Thyroid gland (tissue), 4 donors: ENCODE data around the gene SRRT. TPM values are rescaled to one million over a fixed set of nuclear protein-coding genes. Genes with fewer than 3 reads are reported as not detected.
"Not testable (repeated sequence)": the region's sequence is repeated elsewhere in the genome, so short reads cannot be mapped to it uniquely, and the experiment has no call there.

Experiments used
- DNase-seq, 2 donors: peaks; one replicate each; pipeline ENCODE4 v3.0.0-alpha.2; 2019
- H3K27ac ChIP-seq, 3 donors: fragments of 200-600 bp; sonication (generic); 1 replicate in 2 of 3; 2 replicates in 1 of 3; pipeline ENCODE4 v1.5.1; 2016 to 2019; ENCODE audit warnings: mild to moderate bottlenecking in 1 of 3, moderate library complexity in 1 of 3
- H3K27me3 ChIP-seq: fragments of 200-600 bp; sonication (generic); one replicate; pipeline ENCODE4 v1.5.1; 2019
- H3K36me3 ChIP-seq, 2 donors: fragments of 200-600 bp; sonication (generic); one replicate each; pipeline ENCODE4 v1.5.1; 2016 to 2019
- H3K4me1 ChIP-seq, 2 donors: fragments of 200-600 bp; sonication (generic); one replicate each; pipeline ENCODE4 v1.5.1; 2017 to 2019
- H3K4me3 ChIP-seq, 3 donors: fragments of 200-600 bp; sonication (generic); replicated peaks in 1 of 3; 1 replicate in 2 of 3; 2 replicates in 1 of 3; pipeline ENCODE4 v1.5.1; 2016; ENCODE audit warnings: mild to moderate bottlenecking in 1 of 3
- H3K9me3 ChIP-seq: fragments of 200-600 bp; sonication (generic); one replicate; pipeline ENCODE4 v1.5.1; 2017
- POLR2A ChIP-seq, 2 donors: fragments of 450-650 bp; IDR thresholded peaks; one replicate each; pipeline ENCODE4 v1.6.1; 2017; ENCODE audit warnings: antibody characterized with exemption in 2 of 2, mild to moderate bottlenecking in 2 of 2, moderate library complexity in 1 of 2
- WGBS, 2 donors: methylation state at CpG; one replicate each; pipeline ENCODE4 v1.1.5; 2017; 5-methylcytosine and 5-hydroxymethylcytosine counted together
- intact Hi-C: fragments of 100-400 bp; cut with DNase I; formaldehyde crosslinking; loops from one replicate; pipeline ENCODE4 v1.15.1; 2023
- total RNA-seq, 4 donors: library from RNA; depleted of rRNA; stranded (reverse); fragments of >200 nt; gene quantifications; one replicate each; pipeline ENCODE4 v1.2.3, GENCODE V29; 2016
- TF ChIP-seq, protein P1 (sequence below), 6 experiments: fragments of 200-600 bp in 3 of 6; fragments of 450-650 bp in 3 of 6; sonication (generic) in 3 of 6; IDR thresholded peaks; one replicate each; pipeline ENCODE4 v1.5.1; 2016 to 2019; ENCODE audit warnings: antibody characterized with exemption in 6 of 6, mild to moderate bottlenecking in 2 of 6, inconsistent platforms in 1 of 6, moderate library complexity in 1 of 6

SRRT gene
- total RNA-seq, 4 donors from 2014 or later, result 62.5 to 109 (median 93.2) TPM

DNA sequence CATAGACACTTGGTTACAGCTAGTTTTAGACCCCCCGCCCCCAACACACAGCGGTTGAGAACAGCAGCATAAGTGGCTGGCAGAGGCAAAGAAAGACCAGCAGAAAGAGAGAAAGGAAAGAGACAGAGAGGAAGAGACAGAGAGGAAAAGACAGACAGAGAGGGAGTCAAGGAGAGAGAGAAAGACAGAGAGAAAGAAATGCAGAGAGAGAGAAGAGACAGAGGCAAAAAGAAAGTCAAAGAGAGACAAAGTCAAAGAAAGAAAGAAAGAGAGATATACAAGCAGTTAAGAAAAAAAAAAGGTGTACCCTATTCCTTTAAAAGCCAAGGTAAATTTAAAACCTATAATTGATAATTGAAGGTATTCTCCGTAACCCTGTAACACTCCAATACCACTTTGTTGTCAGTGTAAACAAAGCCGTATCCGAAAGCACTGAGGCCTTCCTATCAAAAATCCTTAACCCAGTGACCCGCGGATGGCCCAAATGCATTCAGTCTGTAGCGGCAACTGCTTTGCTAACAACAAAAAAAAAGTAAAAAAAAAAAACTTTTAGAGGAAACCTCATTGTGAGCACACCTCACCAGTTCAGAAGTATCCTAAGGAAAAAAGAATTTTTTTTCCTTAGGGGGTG lies 34.3 kb upstream of the SRRT start:
- intact Hi-C loops, result no loop called here
- Histone ChIP-seq H3K27me3 (no peaks in the 10 kb centered on the region), H3K27ac (no peak overlapping the region), H3K9me3 (no peaks in the 10 kb centered on the region), H3K4me3 (no peak overlapping the region), H3K4me1 (peaks cover 7 to 8% of the 10 kb centered on the region in 2 donors), H3K36me3 (no peaks in the 10 kb centered on the region)
- no peak for DNase-seq
- TF ChIP-seq, protein P1, sequence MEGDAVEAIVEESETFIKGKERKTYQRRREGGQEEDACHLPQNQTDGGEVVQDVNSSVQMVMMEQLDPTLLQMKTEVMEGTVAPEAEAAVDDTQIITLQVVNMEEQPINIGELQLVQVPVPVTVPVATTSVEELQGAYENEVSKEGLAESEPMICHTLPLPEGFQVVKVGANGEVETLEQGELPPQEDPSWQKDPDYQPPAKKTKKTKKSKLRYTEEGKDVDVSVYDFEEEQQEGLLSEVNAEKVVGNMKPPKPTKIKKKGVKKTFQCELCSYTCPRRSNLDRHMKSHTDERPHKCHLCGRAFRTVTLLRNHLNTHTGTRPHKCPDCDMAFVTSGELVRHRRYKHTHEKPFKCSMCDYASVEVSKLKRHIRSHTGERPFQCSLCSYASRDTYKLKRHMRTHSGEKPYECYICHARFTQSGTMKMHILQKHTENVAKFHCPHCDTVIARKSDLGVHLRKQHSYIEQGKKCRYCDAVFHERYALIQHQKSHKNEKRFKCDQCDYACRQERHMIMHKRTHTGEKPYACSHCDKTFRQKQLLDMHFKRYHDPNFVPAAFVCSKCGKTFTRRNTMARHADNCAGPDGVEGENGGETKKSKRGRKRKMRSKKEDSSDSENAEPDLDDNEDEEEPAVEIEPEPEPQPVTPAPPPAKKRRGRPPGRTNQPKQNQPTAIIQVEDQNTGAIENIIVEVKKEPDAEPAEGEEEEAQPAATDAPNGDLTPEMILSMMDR (IDR thresholded peaks at IDR 0.05), result no peak
- no peak for TF ChIP-seq POLR2A (IDR thresholded peaks at IDR 0.05)
- 56 to 57% methylated on average over 8 of the region's 8 CpGs for WGBS, 2 donors

GRCh38 chr7:100847360-100847759 lies 27.5 kb upstream of the SRRT start:
- no peaks in the 10 kb centered on the region for H3K27me3 ChIP-seq
- intact Hi-C loops, result no loop called here
- no peaks in the 10 kb centered on the region for H3K36me3 ChIP-seq
- no peak overlapping the region for H3K4me3 ChIP-seq
- no peak for DNase-seq
- H3K9me3 ChIP-seq, result no peaks in the 10 kb centered on the region
- no peak overlapping the region for H3K27ac ChIP-seq
- H3K4me1 ChIP-seq, result peaks cover 7% of the 10 kb centered on the region in 2 donors
- TF ChIP-seq POLR2A (IDR thresholded peaks at IDR 0.05), result no peak
- TF ChIP-seq, protein P1 (IDR thresholded peaks at IDR 0.05), result no peak
- WGBS, 2 donors, result 93 to 94% methylated on average over 4 of the region's 4 CpGs

DNA sequence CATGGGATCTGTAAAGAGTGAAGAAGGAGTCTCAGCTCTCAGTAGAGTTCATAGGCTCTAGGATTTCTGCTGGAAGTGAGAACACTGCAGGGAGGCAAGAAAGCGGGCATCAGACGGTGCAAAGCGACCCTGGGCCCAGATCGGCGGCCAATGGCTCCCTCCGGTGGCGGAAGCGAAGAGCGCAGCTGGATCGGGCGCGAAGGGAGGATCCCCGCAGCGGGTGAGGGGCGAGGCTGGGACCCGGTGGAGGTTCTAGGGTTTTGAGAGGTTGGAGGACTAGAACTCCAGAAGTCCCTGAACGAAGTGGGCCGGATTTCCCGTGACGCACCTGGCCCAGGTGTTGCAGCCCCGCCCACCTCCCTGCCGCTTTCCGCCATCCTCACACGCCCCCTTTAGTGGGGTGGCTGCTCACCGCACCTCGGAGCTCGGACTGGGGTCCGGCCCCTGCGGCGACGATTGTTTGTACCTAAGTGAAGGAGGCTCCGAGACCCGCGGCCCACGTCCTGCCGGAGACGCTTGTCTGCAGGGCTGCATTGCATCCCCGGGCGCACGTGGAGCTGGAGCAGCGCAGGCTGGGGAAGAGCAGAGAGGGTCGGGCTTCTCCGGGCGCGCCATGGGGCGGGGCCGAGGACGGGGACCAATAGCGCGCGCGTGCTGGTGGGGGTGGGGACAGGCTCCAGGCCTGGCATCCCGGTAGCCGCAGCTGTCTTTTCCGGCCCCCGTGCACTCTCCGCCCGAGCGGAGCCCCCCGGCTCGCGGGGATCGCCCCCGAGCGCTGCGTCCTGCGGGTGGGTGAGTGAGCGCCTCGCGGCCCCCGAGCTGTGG lies 22.6 kb upstream of the SRRT start, which contains the start of gene SLC12A9:
SLC12A9 (plus strand) TSS at position 666 of the 825 bp plus-strand sequence. CDS start 1,485 bp downstream, outside the sequence.
- Histone ChIP-seq H3K27ac (peak within 1 kb of the TSS in 1 of 3 donors; percentile 50), H3K27me3 (no peaks in the 10 kb centered on the region), H3K4me1 (peaks cover 7 to 16% of the 10 kb centered on the region in 2 donors), H3K4me3 (peak within 1 kb of the TSS; percentile 47 to 94 (median 71)), H3K36me3 (no peaks in the 10 kb centered on the region), H3K9me3 (no peaks in the 10 kb centered on the region)
- TF ChIP-seq, protein P1 (IDR thresholded peaks at IDR 0.05), result peak; percentile 81 to 94 (median 90)
- TF ChIP-seq POLR2A (IDR thresholded peaks at IDR 0.05), result peak in 1 of 2 donors; percentile 62
- DNase-seq, result peak; percentile 90 to 92
- 0 to 2% methylated on average over 7 to 22 of the region's 71 CpGs for WGBS, 2 donors
- intact Hi-C loops, result loop anchor here (2.0 to 10.0 kb wide), 2 partner anchors 53 to 147 kb away; partner anchors contain the start of gene POP7

- Histone ChIP-seq H3K27me3 (no peaks in the 10 kb centered on the region), H3K9me3 (no peaks in the 10 kb centered on the region), H3K4me1 (peaks cover 7 to 16% of the 10 kb centered on the region in 2 donors), H3K4me3 (no peak overlapping the region), H3K36me3 (no peaks in the 10 kb centered on the region), H3K27ac (no peak overlapping the region)
- intact Hi-C loops, result loop anchor here (10.0 kb wide), 1 partner anchor 150 kb away; the partner anchor contains the start of gene POP7
- WGBS, 2 donors, result 88 to 92% methylated on average over 8 to 13 of the region's 14 CpGs
- TF ChIP-seq, protein P1 (IDR thresholded peaks at IDR 0.05), result no peak
- no peak for TF ChIP-seq POLR2A (IDR thresholded peaks at IDR 0.05)
- DNase-seq, result no peak
Measured at GRCh38 chr7:100854146-100854895, 20.6 kb upstream of the SRRT start.

DNA sequence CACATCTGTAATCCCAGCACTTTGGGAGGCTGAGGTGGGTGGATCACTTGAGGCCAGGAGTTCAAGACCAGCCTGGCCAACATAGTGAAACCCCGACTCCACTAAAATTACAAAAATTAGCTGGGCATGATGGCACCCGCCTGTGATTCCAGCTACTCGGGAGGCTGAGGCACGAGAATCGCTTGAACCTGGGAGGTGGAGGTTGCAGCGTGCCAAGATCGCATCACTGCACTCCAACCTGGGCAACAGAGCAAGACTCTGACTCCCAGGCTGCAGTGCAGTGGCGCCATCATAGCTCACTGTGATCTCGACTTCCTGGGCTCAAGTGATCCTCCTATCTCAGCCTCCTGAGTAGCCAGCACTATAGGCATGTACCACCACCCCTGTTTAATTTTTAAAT lies 20.0 kb upstream of the SRRT start:
- not testable (repeated sequence) for H3K27ac ChIP-seq, H3K27me3 ChIP-seq, H3K36me3 ChIP-seq, DNase-seq, H3K4me3 ChIP-seq, H3K9me3 ChIP-seq
- WGBS, 2 donors, result 96 to 99% methylated on average over 7 to 9 of the region's 9 CpGs
- intact Hi-C loops, result loop anchor here (10.0 kb wide), 1 partner anchor 150 kb away; the partner anchor contains the start of gene POP7
- H3K4me1 ChIP-seq, result peaks cover 7 to 16% of the 10 kb centered on the region in 2 donors
